Activated CD4-positive, alpha-beta T cell treated with anti-CD3 and anti-CD28 coated beads, Interleukin-2, amount 10 ng/mL, durations not matched to agents 24 days and 14 days (primary cell): ENCODE measurements around the gene RPS2. TPM values are rescaled to one million over a fixed set of nuclear protein-coding genes. Genes with fewer than 3 reads are reported as not detected.

ENCODE experiments used
- DNase-seq: peaks from one replicate; pipeline ENCODE4 v3.0.0; 2022
- H3K27ac Mint-ChIP-seq: one replicate; pipeline ENCODE4 v1.8.0; 2022; ENCODE audit warnings: mild to moderate bottlenecking, mixed read lengths
- H3K27me3 Mint-ChIP-seq: one replicate; pipeline ENCODE4 v1.8.0; 2022; ENCODE audit warnings: mixed read lengths
- H3K36me3 Mint-ChIP-seq: one replicate; pipeline ENCODE4 v1.8.0; 2022; ENCODE audit warnings: low read depth, mild to moderate bottlenecking, mixed read lengths
- H3K4me1 Mint-ChIP-seq: one replicate; pipeline ENCODE4 v1.8.0; 2021; ENCODE audit warnings: mixed read lengths
- H3K4me3 Mint-ChIP-seq: one replicate; pipeline ENCODE4 v1.8.0; 2022; ENCODE audit warnings: mild to moderate bottlenecking, moderate library complexity, mixed read lengths
- H3K9me3 Mint-ChIP-seq: one replicate; pipeline ENCODE4 v1.8.0; 2021; ENCODE audit warnings: mixed read lengths
- intact Hi-C: fragments of 100-400 bp; cut with micrococcal nuclease; formaldehyde crosslinking; loops from one replicate; pipeline ENCODE4 v1.15.1; 2023
- total RNA-seq: library from RNA; stranded (reverse); gene quantifications from 2 replicates; pipeline ENCODE4 v1.2.3, GENCODE V29; 2022

The RPS2 gene
- total RNA-seq, 1 donor from 2014 or later: 3,401 TPM

GRCh38 chr16:1992704-1993317 is 28.2 kb upstream of the RPS2 start:
- Mint-ChIP-seq H3K4me1 (peaks cover 21% of the 10 kb centered on the region), H3K4me3 (no peak overlapping the region), H3K9me3 (no peaks in the 10 kb centered on the region), H3K27me3 (peaks cover 13% of the 10 kb centered on the region), H3K27ac (no peak overlapping the region), H3K36me3 (peaks cover 18% of the 10 kb centered on the region)
- intact Hi-C loops: loop anchor here (1.0 to 5.0 kb wide), 3 partner anchors 9 to 54 kb away; partner anchors contain the start of genes GFER, NTHL1 and TSC2
- DNase-seq: no peak

DNA sequence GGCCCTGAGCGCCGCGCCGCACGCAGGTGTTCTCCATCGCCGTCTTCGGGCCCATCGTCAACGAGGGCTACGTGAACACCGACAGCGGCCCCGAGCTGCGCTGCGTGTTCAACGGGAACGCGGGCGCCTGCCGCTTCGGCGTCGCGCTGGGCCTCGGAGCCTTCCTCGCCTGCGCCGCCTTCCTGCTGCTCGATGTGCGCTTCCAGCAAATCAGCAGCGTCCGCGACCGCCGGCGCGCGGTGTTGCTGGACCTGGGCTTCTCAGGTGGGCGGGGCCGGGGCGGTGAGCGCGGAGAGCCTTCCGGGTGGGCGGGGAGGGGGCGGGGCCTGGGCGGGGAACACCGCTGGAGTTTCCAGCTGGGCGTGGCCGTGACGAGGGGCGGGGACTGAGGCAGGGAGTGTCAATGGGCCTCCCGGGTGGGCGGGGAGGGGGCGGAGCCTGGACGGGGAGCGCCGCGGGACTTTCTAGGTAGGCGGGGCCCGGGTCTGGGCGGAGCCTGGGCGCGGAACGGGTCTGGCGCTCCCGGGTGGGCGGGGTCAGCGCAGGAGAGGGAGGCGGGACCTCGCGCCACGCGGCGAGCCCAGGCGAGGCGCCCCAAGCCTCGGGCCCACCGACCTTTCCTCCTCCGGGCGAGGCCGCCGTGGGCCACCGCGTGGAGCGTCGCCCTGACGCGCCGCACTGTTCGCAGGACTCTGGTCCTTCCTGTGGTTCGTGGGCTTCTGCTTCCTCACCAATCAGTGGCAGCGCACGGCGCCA is 27.5 kb upstream of the RPS2 start:
- Mint-ChIP-seq H3K27ac (peak overlapping the region; percentile 83), H3K36me3 (peaks cover 14% of the 10 kb centered on the region), H3K9me3 (no peaks in the 10 kb centered on the region), H3K4me3 (peak overlapping the region; percentile 86), H3K4me1 (peaks cover 21% of the 10 kb centered on the region), H3K27me3 (peaks cover 13% of the 10 kb centered on the region)
- intact Hi-C loops: loop anchor here (1.0 to 5.0 kb wide), 4 partner anchors 8 to 55 kb away; partner anchors contain the start of genes GFER, NTHL1, RPS2 and TSC2
- peak; percentile 98 for DNase-seq

DNA sequence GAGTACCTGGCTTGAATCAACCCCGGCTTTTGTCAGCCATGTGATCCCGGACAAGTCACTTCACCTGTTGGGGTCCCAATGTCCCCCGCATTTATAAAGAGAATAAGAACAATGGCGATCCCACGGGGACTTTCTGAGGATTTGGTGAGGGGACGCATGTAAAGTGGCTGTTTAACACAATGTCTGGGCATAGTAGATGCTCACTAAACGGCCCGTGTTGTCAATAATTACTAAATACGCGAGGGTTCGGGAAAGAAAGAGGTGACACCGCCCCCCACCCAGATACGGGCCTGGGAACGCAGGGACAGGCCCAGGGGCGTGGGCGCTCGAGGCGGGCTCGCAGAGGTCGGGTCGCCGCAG is 26.9 kb upstream of the RPS2 start:
- peaks cover 13% of the 10 kb centered on the region for H3K27me3 Mint-ChIP-seq
- intact Hi-C loops: loop anchor here (2.0 to 5.0 kb wide), 2 partner anchors 27 to 56 kb away; partner anchors contain the start of genes NTHL1, RPS2 and TSC2

DNA sequence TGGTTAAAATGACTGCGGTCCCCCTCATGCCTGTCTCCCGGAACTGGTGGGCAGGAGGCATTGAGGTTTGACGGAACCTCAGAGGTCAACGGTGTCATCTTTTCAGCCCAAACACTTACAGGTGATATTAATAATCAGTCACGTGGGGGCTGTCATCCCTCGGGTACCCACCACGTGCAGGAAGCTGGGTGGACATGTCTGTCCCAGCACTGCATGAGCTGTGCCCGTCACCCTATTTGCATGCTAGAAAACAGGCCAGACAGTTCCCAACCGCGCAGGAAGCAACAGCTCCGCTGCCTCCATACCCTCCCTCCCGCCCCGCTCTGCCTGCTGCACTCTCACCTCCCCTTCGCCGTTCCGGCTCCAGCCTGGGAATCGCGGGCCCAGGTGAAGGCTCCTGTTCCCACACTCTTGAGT is 26.5 kb upstream of the RPS2 start:
- H3K4me3 Mint-ChIP-seq: peak overlapping the region; percentile 86
- intact Hi-C loops: loop anchor here (2.0 to 5.0 kb wide), 2 partner anchors 26 to 56 kb away; partner anchors contain the start of genes NTHL1, RPS2 and TSC2
- H3K27ac Mint-ChIP-seq: peak overlapping the region; percentile 83
- DNase-seq: peak; percentile 82
- H3K9me3 Mint-ChIP-seq: no peaks in the 10 kb centered on the region
- H3K4me1 Mint-ChIP-seq: peaks cover 18% of the 10 kb centered on the region
- H3K36me3 Mint-ChIP-seq: peaks cover 19% of the 10 kb centered on the region
- peaks cover 13% of the 10 kb centered on the region for H3K27me3 Mint-ChIP-seq

More for the DNA sequence above, 26.9 kb upstream of the RPS2 start:
- Mint-ChIP-seq H3K36me3 (peaks cover 16% of the 10 kb centered on the region), H3K27ac (peak overlapping the region; percentile 83), H3K4me3 (peak overlapping the region; percentile 86), H3K9me3 (no peaks in the 10 kb centered on the region), H3K4me1 (peaks cover 19% of the 10 kb centered on the region)
- DNase-seq: no peak

DNA sequence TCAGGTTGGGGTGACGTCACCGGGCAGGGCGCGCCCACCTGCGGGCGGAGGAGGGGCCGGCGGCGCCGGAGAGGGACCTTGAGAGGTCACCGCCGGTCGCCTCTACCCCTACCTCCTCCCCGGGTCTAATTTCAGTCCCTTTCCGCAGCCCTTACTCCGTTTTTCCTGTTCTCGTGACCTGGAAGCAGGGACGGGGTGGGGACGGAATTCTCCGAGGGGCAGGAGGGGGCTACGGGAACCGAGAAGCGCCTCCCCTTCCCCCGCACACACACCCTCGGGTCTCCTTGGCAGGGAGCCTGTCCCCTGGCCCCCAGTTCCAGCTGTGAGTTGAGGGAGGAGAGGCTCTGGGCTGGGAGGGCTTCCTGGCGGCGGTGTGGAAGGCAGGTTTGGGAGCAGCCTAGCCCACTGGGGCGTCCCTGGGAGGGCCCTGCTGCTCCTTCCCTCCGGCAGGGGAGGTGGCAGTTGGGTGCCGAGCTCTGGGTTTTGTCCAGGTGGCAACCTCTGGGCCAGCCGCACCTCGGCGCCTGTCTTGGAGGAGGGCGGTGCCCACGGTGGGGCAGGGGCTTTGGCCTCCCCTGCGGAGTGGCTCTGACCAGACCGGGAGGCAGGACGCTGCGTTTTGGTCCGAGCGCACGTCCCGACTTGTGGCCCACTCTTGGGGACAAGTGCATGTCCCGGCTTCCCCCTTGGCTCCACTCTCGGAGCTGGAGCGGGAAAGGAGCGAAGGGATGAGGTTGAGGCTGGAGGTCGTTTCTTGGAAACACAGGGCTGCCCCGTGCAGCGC is 25.9 kb upstream of the RPS2 start:
- Mint-ChIP-seq H3K4me3 (peak overlapping the region; percentile 86), H3K27me3 (peaks cover 13% of the 10 kb centered on the region), H3K4me1 (peaks cover 17% of the 10 kb centered on the region), H3K36me3 (peaks cover 15% of the 10 kb centered on the region), H3K27ac (peak overlapping the region; percentile 83), H3K9me3 (no peaks in the 10 kb centered on the region)
- DNase-seq: peak; percentile 88
- intact Hi-C loops: loop anchor here (1.0 to 5.0 kb wide), 3 partner anchors 18 to 57 kb away; partner anchors contain the start of genes NTHL1, RPS2, TBL3 and TSC2

- H3K27me3 Mint-ChIP-seq: peaks cover 13% of the 10 kb centered on the region
- no peaks in the 10 kb centered on the region for H3K9me3 Mint-ChIP-seq
- H3K4me3 Mint-ChIP-seq: peak overlapping the region; percentile 86
- H3K4me1 Mint-ChIP-seq: peaks cover 17% of the 10 kb centered on the region
- intact Hi-C loops: loop anchor here (1.0 to 5.0 kb wide), 3 partner anchors 18 to 57 kb away; partner anchors contain the start of genes NTHL1, RPS2, TBL3 and TSC2
- no peak for DNase-seq
- H3K36me3 Mint-ChIP-seq: peaks cover 11% of the 10 kb centered on the region
- H3K27ac Mint-ChIP-seq: no peak overlapping the region
These were observed 25.4 kb upstream of the RPS2 start for GRCh38 chr16:1990101-1990350.

DNA sequence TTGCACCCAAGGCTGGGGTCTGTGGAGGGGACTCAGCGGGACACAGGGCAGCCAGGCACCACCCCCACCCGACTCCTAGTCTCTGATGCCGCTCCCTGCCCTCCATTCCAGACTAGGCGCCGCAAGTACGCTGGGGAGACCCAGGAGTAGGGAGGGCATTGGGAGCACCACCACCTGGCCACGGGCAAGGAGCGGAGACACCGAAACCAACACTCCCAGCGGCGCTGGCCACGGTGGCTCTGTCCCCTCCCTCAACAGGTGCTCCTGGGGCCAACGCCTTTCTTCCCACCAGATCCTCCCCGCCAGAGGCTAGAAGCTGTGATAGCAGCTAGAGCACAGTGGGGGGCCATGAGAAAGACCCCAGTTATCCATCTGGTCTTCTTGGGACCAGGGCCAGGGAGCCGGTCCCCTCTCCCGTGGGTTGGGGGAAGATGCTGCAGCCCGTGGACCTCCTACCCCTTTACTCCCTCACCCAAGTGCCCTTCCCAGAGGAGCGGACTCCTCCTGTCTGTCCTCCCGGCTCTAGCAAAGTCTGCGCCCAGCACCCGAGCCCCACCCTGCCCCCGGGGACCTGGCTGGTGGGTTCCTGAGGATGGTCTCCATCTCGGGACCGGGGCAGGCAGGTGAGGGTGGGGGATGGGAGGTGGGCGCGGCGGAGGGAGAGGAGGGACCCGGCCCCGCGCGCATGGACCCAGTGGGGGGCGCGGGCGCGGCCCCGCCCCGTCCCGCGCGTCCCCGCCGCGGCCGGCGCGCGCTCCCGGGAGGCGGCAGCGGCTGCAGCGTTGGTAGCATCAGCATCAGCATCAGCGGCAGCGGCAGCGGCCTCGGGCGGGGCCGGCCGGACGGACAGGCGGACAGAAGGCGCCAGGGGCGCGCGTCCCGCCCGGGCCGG is 24.8 kb upstream of the RPS2 start, which contains the start of gene SYNGR3:
TSS of gene SYNGR3 (plus strand) at position 762 of the 892 bp plus-strand sequence. CDS start 133 bp downstream, outside the sequence.
- Mint-ChIP-seq H3K27ac (peak within 1 kb of the TSS; percentile 83), H3K27me3 (peaks cover 13% of the 10 kb centered on the region), H3K4me1 (peaks cover 17% of the 10 kb centered on the region), H3K36me3 (peaks cover 14% of the 10 kb centered on the region), H3K4me3 (peak within 1 kb of the TSS; percentile 86), H3K9me3 (no peaks in the 10 kb centered on the region)
- peak; percentile 78 for DNase-seq
- intact Hi-C loops: loop anchor here (1.0 to 5.0 kb wide), 3 partner anchors 17 to 58 kb away; partner anchors contain the start of genes NTHL1, RPS2, TBL3 and TSC2

GRCh38 chr16:1987198-1987597 is 22.6 kb upstream of the RPS2 start:
- DNase-seq: no peak
- intact Hi-C loops: no loop called here
- Mint-ChIP-seq H3K27ac (no peak overlapping the region), H3K9me3 (no peaks in the 10 kb centered on the region), H3K27me3 (peaks cover 24% of the 10 kb centered on the region), H3K4me1 (peaks cover 19% of the 10 kb centered on the region), H3K4me3 (no peak overlapping the region), H3K36me3 (peaks cover 15% of the 10 kb centered on the region)

DNA sequence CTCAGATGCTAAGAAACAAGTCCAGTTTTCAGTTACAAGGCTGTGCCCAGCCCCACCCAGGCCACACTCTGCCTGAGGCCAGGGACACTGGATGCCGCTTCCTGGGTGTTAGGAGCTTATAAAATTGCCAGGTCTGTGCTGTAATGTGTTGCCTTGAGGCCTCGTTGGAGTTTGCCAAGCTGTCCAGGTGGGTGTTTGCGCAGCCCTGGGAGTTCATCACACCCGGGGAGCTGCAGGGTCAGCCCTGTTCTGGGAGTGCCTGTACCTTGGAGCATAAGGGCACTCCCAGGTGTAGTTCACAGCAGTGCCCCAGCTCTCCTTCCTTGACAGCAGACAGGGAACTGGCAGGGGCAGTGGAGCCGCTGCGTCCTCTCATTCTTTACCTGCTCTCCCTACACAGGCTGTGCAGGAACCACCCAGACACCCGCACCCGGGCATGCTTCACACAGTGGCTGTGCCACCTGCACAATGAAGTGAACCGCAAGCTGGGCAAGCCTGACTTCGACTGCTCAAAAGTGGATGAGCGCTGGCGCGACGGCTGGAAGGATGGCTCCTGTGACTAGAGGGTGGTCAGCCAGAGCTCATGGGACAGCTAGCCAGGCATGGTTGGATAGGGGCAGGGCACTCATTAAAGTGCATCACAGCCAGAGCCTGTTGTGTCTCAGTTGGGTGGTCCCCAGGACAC is 21.0 kb upstream of the RPS2 start:
- peaks cover 11% of the 10 kb centered on the region for H3K4me1 Mint-ChIP-seq
- intact Hi-C loops: no loop called here
- no peak for DNase-seq
- no peaks in the 10 kb centered on the region for H3K9me3 Mint-ChIP-seq
- H3K4me3 Mint-ChIP-seq: peak overlapping the region; percentile 87
- no peak overlapping the region for H3K27ac Mint-ChIP-seq
- H3K27me3 Mint-ChIP-seq: peaks cover 34% of the 10 kb centered on the region
- peaks cover 15% of the 10 kb centered on the region for H3K36me3 Mint-ChIP-seq

DNA sequence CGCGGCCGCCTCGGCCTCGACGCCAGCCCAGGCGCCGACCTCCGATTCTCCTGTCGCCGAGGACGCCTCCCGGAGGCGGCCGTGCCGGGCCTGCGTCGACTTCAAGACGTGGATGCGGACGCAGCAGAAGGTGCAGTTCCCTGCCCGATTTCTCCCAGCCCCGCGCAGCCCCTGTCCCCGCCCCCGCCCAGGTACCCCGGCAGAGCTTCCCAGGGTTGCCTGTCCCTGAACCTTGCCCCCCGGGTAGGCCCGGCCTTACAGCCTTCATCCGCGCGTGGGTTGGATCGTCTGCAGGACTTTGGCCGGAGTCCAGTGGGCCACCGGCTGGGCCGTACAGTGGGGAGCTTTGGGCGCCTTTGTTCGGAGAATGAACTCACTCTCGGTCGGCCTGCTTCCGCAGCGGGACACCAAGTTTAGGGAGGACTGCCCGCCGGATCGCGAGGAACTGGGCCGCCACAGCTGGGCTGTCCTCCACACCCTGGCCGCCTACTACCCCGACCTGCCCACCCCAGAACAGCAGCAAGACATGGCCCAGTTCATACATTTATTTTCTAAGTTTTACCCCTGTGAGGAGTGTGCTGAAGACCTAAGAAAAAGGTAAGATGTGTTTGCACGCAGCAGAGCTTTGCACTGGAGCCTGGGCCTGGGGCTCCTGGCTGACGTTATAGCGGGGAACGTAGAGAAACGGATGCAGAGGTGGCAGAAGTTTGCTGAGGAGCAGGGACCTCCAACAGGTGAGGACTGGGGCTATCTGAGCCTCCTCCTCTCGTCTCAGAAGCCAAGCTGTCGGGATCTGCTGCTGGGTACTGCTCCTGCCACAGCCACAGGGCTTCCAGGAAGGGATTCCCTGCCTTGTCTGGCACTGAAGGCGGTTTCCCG is 20.0 kb upstream of the RPS2 start:
- H3K27me3 Mint-ChIP-seq: peaks cover 36% of the 10 kb centered on the region
- H3K36me3 Mint-ChIP-seq: peaks cover 15% of the 10 kb centered on the region
- peak overlapping the region; percentile 87 for H3K4me3 Mint-ChIP-seq
- no peak for DNase-seq
- intact Hi-C loops: loop anchor here (1.0 kb wide), 1 partner anchor 8 kb away; no protein-coding TSS in a partner anchor
- H3K27ac Mint-ChIP-seq: peak overlapping the region; percentile 41
- H3K9me3 Mint-ChIP-seq: no peaks in the 10 kb centered on the region
- peaks cover 10% of the 10 kb centered on the region for H3K4me1 Mint-ChIP-seq

DNA sequence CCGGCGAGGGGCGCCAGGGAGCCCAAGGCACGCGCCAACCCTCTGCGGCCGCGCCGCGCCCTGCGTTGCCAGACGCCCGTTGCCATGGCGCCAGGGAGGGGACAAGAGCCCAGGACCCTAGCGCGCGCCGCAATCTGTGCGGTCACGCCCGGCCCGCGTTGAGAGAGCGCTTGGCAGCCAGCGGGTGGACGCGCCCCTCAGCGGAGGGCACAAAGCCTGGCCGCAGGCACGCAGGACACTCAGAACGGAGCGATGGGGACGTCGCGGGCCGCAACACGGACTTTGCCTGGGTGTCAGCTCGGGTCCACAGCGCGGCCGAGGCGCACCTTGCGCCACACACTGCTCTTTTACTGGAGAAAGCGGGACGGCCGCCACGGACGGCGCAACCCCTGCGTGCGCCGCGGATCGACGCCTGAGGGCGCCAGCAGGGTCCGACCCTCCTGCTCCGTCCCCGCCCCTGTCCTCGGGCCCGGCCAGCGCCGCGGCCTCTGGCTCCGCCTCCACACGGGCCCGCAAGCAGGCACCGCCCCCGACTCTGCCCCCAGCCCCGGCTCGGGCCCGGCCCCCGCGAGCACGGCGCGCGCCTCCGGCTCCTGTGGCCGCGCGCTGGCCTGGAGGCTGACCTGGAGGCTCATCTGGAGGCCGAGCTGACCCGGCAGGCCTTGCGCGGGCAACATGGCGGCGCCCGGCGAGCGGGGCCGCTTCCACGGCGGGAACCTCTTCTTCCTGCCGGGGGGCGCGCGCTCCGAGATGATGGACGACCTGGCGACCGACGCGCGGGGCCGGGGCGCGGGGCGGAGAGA is 19.1 kb upstream of the RPS2 start, which contains the start of gene GFER:
TSS of gene GFER (plus strand) at position 650 of the 803 bp plus-strand sequence. CDS start at position 676, 26 bp downstream.
- DNase-seq: peak; percentile 95
- H3K4me1 Mint-ChIP-seq: peaks cover 8% of the 10 kb centered on the region
- intact Hi-C loops: loop anchor here (1.0 kb wide), 1 partner anchor 9 kb away; no protein-coding TSS in a partner anchor
- H3K27me3 Mint-ChIP-seq: peaks cover 28% of the 10 kb centered on the region
- peak within 1 kb of the TSS; percentile 54 for H3K27ac Mint-ChIP-seq
- H3K36me3 Mint-ChIP-seq: peaks cover 18% of the 10 kb centered on the region
- peak within 1 kb of the TSS; percentile 87 for H3K4me3 Mint-ChIP-seq
- H3K9me3 Mint-ChIP-seq: no peaks in the 10 kb centered on the region
